Measurements from ENCODE around the gene GALNT14. TPM values are rescaled to one million over a fixed set of nuclear protein-coding genes. Genes with fewer than 3 reads are reported as not detected.

Gene GALNT14
- total and polyA plus RNA-seq, 9 of the 15 experiments (the other 6 are each of a cell fraction or from before 2014, with no cell fraction given) = 0.11 TPM; not detected in 8

DNA sequence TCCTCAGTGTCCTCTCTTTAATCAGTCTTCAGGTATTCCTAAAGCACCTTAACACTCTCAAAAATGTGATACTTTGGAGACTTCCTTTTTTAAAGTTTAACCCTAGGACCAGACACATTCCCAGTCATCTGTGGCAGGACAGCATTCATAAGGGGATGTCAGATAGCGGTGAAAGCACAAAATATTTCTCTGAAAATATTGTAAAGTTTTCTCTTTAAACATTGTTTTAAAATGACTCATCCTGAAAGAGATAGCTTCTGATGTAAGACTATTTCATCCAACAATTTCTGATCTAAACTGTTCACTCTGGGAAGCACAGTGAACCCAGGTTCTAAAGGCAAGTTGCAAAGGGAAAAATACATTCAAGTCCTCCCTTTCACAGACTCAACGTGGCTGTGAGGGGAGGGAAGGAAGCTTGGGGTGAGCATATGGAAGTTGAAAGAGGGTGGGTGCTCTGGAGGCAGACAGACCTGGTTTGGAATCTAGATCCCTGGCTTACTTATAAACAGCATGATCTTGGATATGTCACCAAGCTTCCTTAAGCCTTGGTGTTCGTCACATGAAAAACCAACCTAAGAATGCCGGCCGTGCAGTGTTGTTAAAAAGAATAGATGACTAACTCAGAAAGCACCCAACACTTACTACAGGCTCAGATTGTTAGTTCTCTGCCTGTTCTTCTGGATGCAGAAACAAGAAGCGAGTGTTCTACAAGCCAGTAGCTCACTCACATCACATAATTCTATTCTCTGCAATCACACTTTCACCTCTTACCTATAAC lies 12.1 kb downstream of the GALNT14 start:
- Histone ChIP-seq H3K4me2 (ENCODE audit: insufficient read depth, low read length) (no peak overlapping the region), H4K20me1 (replicated peaks; ENCODE audit: control insufficient read depth, insufficient read depth, low read length) (no peaks in the 10 kb centered on the region), H3K36me3 (ENCODE audit: control insufficient read depth, insufficient read depth, low read length) (no peaks in the 10 kb centered on the region), H3K27ac (ENCODE audit: extremely low read depth, low read depth, low read length) (no peak overlapping the region), H3K9ac (ENCODE audit: insufficient read depth in 1 of 2, low read depth in 2 of 2, low read length in 2 of 2) (no peak overlapping the region), H3K4me3 (no peak overlapping the region), H2AFZ (ENCODE audit: low read depth, low read length) (no peak overlapping the region), H3K9me3 (replicated peaks; ENCODE audit: control insufficient read depth, insufficient read depth, low read depth, low read length) (no peaks in the 10 kb centered on the region), H3K79me2 (ENCODE audit: control insufficient read depth, insufficient read depth, low read length) (no peaks in the 10 kb centered on the region), H3K4me1 (replicated peaks in 1 of 2; ENCODE audit: control insufficient read depth in 2 of 2, insufficient read depth in 2 of 2, low read length in 2 of 2) (no peaks in the 10 kb centered on the region), H3K9me1 (ENCODE audit: control insufficient read depth, insufficient read depth, low read length) (no peaks in the 10 kb centered on the region), H3K27me3 (ENCODE audit: control insufficient read depth in 2 of 2, insufficient read depth in 2 of 2, low read length in 2 of 2) (peaks cover 5 to 10% of the 10 kb centered on the region in 2 experiments; a peak in 4 of 5 replicates)
- in situ Hi-C loops (cut with MboI) (no loop called here), intact Hi-C loops (cut with micrococcal nuclease) (no loop called here)
- WGBS (ENCODE audit: insufficient coverage, low coverage, missing lambda C conversion rate) = 0% methylated on average over 6 of the region's 6 CpGs
- ChIA-PET CTCF (ENCODE audit: low intra/inter-chr PET ratio) (no interaction called here), POLR2A (no interaction called here)
- no TSS peak for BruUV-seq (replicated peaks)
- no peak for ATAC-seq
- FAIRE-seq = no peak
- DNase-seq (ENCODE audit: extremely low read depth in 1 of 4, low spot score in 3 of 4) = no peak
- TF ChIP-seq SETDB1 (IDR thresholded peaks at IDR 0.05; ENCODE audit: low read length) (no peak), ZNF780A (CRISPR knock-in tag; IDR thresholded peaks at IDR 0.05) (no peak), CHD7 (IDR thresholded peaks at IDR 0.05; ENCODE audit: low read depth, low read length) (no peak), ETS1 (conservative IDR thresholded peaks at IDR 0.05; ENCODE audit: control insufficient read depth, low read depth, low read length) (no peak), SMAD3 (CRISPR knock-in tag; conservative IDR thresholded peaks at IDR 0.05) (no peak), ETV6 (IDR thresholded peaks at IDR 0.05; ENCODE audit: borderline replicate concordance in 1 of 2, low read depth in 2 of 2, low read length in 1 of 2) (no peak), ETV6 (CRISPR knock-in tag; IDR thresholded peaks at IDR 0.05; ENCODE audit: borderline replicate concordance) (no peak), ZNF57 (CRISPR knock-in tag; IDR thresholded peaks at IDR 0.05) (no peak), BCL6 (CRISPR knock-in tag; IDR thresholded peaks at IDR 0.05) (no peak), FOXP1 (CRISPR knock-in tag; IDR thresholded peaks at IDR 0.05) (no peak)
